HL-60 (cell line): ENCODE measurements around the gene PIAS2.

Experiments used
- CTCF ChIP-seq: IDR thresholded peaks from one replicate; pipeline ENCODE4 v1.5.1; 2011; ENCODE audit warnings: low read length, control low read depth, inconsistent platforms; ENCODE audit not compliant: insufficient read depth
- GABPA ChIP-seq: IDR thresholded peaks from 2 replicates; pipeline ENCODE4 v1.6.1; 2012; ENCODE audit warnings: low read depth

- TF ChIP-seq CTCF (no peak), GABPA (no peak)
Observed at GRCh38 chr18:46830633-46831032, 86.7 kb downstream of the PIAS2 start.
